Right lobe of liver (tissue), 6 donors: ENCODE results near the gene CSNK1D. TPM values are rescaled to one million over a fixed set of nuclear protein-coding genes. Genes with fewer than 3 reads are reported as not detected.

Experiments
- ATAC-seq, 4 donors: fragments of 200-7000 bp; cut with Tn5 transposase; one replicate each; pipeline ENCODE4 v1.9.1; 2020; ENCODE audit warnings: mild to moderate bottlenecking in 4 of 4, moderate library complexity in 4 of 4
- DNase-seq, 3 donors: peaks; one replicate each; pipeline ENCODE4 v3.0.0-alpha.2; 2020
- H3K27ac ChIP-seq, 3 donors: fragments of 200-600 bp; one replicate each; pipeline ENCODE4 v1.8.0; 2022
- H3K27me3 ChIP-seq, 2 donors: fragments of 200-600 bp; one replicate each; pipeline ENCODE4 v1.8.0; 2022
- H3K36me3 ChIP-seq, 4 donors: fragments of 200-600 bp; sonication (generic) in 1 of 4; one replicate each; pipeline versions ENCODE4 v1.5.1 to v1.8.0; 2017 to 2022; ENCODE audit warnings: control low read depth in 1 of 4
- H3K4me1 ChIP-seq, 4 donors: fragments of 200-600 bp; sonication (generic) in 1 of 4; one replicate each; pipeline versions ENCODE4 v1.5.1 to v1.8.0; 2017 to 2022; ENCODE audit warnings: control low read depth in 1 of 4
- H3K4me3 ChIP-seq, 3 donors: fragments of 200-600 bp; one replicate each; pipeline ENCODE4 v1.8.0; 2022
- H3K9me3 ChIP-seq, 4 donors: fragments of 200-600 bp; sonication (generic) in 1 of 4; one replicate each; pipeline versions ENCODE4 v1.5.1 to v1.8.0; 2017 to 2022; ENCODE audit warnings: control low read depth in 1 of 4
- POLR2A ChIP-seq: fragments of 450-650 bp; IDR thresholded peaks from one replicate; pipeline ENCODE4 v1.6.1; 2017; ENCODE audit warnings: antibody characterized with exemption, mild to moderate bottlenecking
- WGBS: methylation state at CpG from one replicate; pipeline ENCODE4 v1.1.6; 2018; ENCODE audit warnings: low coverage, low lambda C conversion rate; ENCODE audit not compliant: insufficient coverage; ENCODE audit errors: missing lambda C conversion rate; 5-methylcytosine and 5-hydroxymethylcytosine counted together
- intact Hi-C, 2 donors: fragments of 100-400 bp; cut with DNase I; formaldehyde crosslinking; loops; one replicate each; pipeline versions ENCODE4 v1.11.2 to v1.14.1; 2022
- total RNA-seq, 6 experiments: library from RNA; depleted of rRNA in 2 of 6; stranded (reverse); fragments of >200 nt in 2 of 6; fragmentation: NEBNext Ultra II Directional in 3 of 6; extraction: Animal tissue kit (Norgen Biotek cat#: 25700) in 3 of 6; gene quantifications; one replicate each; pipeline versions ENCODE4 v1.1.0 to v1.2.4, GENCODE V29; 2016 to 2023
- TF ChIP-seq, protein P1 (sequence below), 4 donors: fragments of 200-600 bp in 3 of 4; fragments of 450-650 bp in 1 of 4; IDR thresholded peaks; one replicate each; pipeline versions ENCODE4 v1.5.1 to v1.8.0; 2016 to 2022; ENCODE audit warnings: antibody characterized with exemption in 4 of 4, mild to moderate bottlenecking in 2 of 4
- donor health status: DM: no; HTN: yes; CAD: no.
- donor health status: DM: no; HTN: no; CAD: no.
- donor health status: DM: no; HTN: no; CAD: no.
- donor health status: DM: no; HTN: yes; CAD: no.
- donor health status: DM: no; HTN: yes; CAD: no.

CSNK1D gene
- total RNA-seq, 6 experiments from 2014 or later: 32.7 to 73.0 (median 45.9) TPM

DNA sequence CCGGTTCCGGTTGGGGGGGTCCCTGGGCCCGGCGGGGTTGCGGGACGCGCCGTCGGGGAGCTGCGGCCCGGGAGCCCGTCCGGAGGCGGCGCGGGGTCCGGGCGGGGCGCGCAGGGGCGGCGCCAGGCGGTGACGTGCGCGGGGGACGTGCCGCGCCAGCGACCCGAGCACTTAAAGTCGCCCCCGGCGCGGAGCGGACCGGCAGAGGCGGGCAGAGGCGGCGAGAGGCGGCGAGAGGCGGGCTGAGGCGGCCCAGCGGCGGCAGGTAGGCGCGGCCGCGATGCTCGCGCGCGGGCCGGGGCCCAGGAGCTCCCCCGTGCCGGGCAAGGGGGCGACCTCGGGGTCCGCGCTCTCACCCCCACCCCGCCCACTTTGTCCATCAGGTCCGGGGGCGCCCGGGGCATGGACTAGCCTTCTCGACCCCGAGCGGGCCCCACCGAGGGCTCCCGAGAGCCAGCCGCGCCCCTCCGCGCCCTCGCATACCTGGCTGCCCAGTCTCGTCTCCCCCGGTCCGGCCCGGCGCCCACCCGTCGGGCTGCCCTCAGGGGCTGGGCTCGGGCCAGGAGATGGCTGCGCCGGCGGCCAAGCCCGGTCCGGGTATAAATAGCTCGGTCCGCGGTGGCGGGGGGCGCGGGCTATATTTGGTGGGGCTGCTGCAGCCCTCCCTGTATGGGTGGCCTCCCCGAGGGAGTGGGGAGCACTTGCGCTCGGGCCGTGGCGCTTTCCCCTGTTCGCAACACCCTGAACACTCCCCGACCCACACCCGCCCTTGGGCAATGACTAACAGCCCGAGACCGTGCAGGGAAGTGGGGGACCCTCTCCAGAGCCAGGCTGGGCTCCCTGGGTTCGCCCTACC is 44.4 kb downstream of the CSNK1D start, which contains the start of gene SLC16A3:
SLC16A3 (plus strand) TSS at position 201 of the 856 bp plus-strand sequence. CDS start 6,967 bp downstream, outside the sequence.
- Histone ChIP-seq H3K4me3 (peak within 1 kb of the TSS; percentile 29 to 67 (median 52)), H3K4me1 (peaks cover 0 to 14% (median 3%) of the 10 kb centered on the region in 4 donors), H3K27me3 (no peaks in the 10 kb centered on the region), H3K27ac (peak within 1 kb of the TSS; percentile 80 to 95 (median 87)), H3K9me3 (no peaks in the 10 kb centered on the region), H3K36me3 (no peaks in the 10 kb centered on the region)
- DNase-seq (peak; percentile 68 to 83 (median 70)), ATAC-seq (peak; percentile 4 to 26 (median 7))
- 4% methylated on average over 10 of the region's 105 CpGs for WGBS
- intact Hi-C loops: no loop called here
- TF ChIP-seq, protein P1, sequence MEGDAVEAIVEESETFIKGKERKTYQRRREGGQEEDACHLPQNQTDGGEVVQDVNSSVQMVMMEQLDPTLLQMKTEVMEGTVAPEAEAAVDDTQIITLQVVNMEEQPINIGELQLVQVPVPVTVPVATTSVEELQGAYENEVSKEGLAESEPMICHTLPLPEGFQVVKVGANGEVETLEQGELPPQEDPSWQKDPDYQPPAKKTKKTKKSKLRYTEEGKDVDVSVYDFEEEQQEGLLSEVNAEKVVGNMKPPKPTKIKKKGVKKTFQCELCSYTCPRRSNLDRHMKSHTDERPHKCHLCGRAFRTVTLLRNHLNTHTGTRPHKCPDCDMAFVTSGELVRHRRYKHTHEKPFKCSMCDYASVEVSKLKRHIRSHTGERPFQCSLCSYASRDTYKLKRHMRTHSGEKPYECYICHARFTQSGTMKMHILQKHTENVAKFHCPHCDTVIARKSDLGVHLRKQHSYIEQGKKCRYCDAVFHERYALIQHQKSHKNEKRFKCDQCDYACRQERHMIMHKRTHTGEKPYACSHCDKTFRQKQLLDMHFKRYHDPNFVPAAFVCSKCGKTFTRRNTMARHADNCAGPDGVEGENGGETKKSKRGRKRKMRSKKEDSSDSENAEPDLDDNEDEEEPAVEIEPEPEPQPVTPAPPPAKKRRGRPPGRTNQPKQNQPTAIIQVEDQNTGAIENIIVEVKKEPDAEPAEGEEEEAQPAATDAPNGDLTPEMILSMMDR (IDR thresholded peaks at IDR 0.05): no peak
- peak; percentile 93 for TF ChIP-seq POLR2A

DNA sequence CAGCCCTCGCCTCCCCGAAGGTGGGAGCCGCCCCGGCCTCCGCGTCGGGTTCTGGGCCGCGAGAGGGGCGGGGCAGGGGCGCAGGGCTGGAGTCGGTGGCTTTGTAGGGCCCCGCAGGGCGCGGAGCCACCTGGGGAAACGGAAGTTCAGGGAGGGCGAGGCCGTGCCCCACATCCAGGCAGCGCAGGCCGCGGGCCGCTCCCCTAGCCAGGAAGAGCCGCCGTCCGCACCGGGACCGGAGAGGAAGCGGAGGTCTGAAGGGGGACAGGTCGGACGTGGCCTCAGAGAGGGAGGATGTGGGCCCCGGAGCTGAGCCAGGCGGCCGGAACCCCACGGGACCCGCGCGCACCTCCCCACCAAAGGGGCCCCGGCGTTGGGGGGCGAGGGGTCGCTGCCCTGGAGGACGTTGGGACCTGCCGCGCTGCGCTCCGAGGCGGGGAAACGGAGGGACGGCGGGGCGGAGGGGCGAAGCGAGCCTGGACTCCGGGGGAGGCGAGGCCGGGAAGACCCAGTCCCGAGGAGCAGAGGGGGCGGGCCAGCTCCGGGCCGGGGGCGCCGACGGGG is 45.1 kb downstream of the CSNK1D start:
- DNase-seq: peak in 2 of 3 donors; percentile 69 to 75

DNA sequence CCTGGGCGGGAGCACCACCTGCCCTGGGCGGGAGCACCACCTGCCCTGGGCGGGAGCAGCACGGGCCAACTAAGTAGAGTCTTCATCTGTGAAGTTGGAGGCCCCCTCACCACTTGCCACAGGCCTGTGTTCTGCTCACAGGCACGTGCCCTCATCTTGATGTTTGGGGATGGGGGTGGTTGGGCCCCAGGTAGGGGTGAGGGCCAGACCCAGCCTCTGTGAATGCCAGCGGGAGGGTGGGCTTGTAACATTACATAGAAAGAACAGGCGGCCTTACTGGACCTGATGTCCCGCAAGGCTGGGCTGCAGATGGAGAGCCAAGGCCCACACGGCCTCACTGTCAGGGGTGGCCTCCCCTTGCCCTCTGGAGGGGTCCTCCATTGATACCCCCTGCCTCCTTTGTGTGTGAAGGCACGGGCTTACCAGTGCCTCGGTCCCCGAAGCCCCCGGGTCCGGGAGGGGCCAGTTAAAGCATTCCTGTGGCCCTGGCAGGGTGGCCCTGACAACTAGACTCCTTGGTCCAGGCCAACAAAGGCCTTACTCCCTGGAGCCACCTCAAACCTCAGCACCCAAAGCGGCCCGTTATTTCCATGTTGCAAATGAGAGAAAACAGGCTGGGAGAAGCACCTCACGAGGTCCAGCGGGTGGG is 45.7 kb downstream of the CSNK1D start:
- ATAC-seq (no peak), DNase-seq (no peak)
- peak overlapping the region; percentile 25 to 52 (median 39) for H3K4me3 ChIP-seq
- intact Hi-C loops: no loop called here
- H3K4me1 ChIP-seq: peaks cover 0 to 14% (median 3%) of the 10 kb centered on the region in 4 donors
- H3K36me3 ChIP-seq: no peaks in the 10 kb centered on the region
- WGBS: 78% methylated on average over 4 of the region's 18 CpGs
- H3K27me3 ChIP-seq: no peaks in the 10 kb centered on the region
- no peaks in the 10 kb centered on the region for H3K9me3 ChIP-seq
- TF ChIP-seq, protein P1 (IDR thresholded peaks at IDR 0.05): no peak
- no peak for TF ChIP-seq POLR2A
- H3K27ac ChIP-seq: peak overlapping the region; percentile 64 to 95 (median 87)

More for the DNA sequence above, 45.1 kb downstream of the CSNK1D start:
- Histone ChIP-seq H3K4me1 (peaks cover 0 to 14% (median 3%) of the 10 kb centered on the region in 4 donors), H3K4me3 (peak overlapping the region; percentile 25 to 52 (median 39)), H3K36me3 (no peaks in the 10 kb centered on the region), H3K9me3 (no peaks in the 10 kb centered on the region), H3K27me3 (no peaks in the 10 kb centered on the region), H3K27ac (peak overlapping the region; percentile 64 to 95 (median 87))
- TF ChIP-seq POLR2A: no peak
- no CpG with 5 or more reads among the region's 63 CpGs for WGBS
- intact Hi-C loops: no loop called here
- ATAC-seq: peak; percentile 0 to 3 (median 2)

DNA sequence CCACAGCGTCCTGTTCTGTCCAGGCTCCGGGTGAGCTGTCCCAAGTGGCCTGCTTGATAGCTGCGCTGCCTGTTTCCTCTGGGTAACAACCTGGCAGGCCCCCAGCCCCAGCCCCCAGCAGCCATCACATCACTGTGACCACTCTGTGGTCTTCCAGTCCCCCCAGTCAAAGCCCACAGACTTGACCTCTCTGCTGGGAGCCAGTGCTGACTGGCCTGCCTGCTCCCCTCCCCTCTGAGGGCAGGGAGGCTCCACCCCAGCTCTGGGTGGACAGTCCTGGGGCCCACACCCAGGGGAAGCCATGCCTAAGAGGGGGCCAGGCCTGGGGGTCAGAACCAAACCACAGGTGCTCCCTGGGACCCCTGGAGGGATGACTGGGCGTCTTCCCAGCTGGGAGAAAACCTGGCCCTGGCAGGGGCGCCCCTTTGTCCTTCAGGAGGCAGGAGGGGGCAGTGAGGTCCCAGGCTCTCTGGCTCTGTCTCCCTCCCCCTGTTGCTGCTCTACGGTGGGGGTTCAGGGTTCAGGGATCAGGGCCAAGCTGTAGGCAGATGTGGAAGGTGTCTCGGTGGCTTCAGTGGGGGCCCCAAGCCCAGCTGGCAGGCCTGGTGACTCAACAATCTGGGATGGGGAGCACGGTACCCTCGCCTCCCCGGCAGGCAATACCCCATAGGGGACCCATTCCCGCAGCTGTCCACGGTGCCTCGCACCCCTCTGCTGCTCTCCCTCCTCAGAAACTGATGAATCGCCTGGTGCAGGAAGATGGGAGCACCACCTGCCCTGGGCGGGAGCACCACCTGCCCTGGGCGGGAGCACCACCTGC is 46.5 kb downstream of the CSNK1D start:
- no peak overlapping the region for H3K27ac ChIP-seq
- WGBS: 100% methylated on average over 2 of the region's 16 CpGs

More for the DNA sequence above, 46.5 kb downstream of the CSNK1D start:
- TF ChIP-seq, protein P1 (IDR thresholded peaks at IDR 0.05): no peak
- no peak for TF ChIP-seq POLR2A
- peaks cover 0 to 14% (median 3%) of the 10 kb centered on the region in 4 donors for H3K4me1 ChIP-seq
- H3K27me3 ChIP-seq: no peaks in the 10 kb centered on the region
- no peak overlapping the region for H3K4me3 ChIP-seq
- DNase-seq (no peak), ATAC-seq (no peak)
- no peaks in the 10 kb centered on the region for H3K9me3 ChIP-seq
- no peaks in the 10 kb centered on the region for H3K36me3 ChIP-seq
- intact Hi-C loops: no loop called here
